ENCODE data around the gene PCCA. TPM values are rescaled to one million over a fixed set of nuclear protein-coding genes. Genes with fewer than 3 reads are reported as not detected.
"Not testable (repeated sequence)": the region's sequence is repeated elsewhere in the genome, so short reads cannot be mapped to it uniquely, and the experiment has no call there.

Gene PCCA
- polyA plus RNA-seq, 2 of the 4 experiments (the other 2 are of a cell fraction), result 13.2 to 13.7 TPM

- no peaks in the 10 kb centered on the region for H3K9me3 ChIP-seq
- H3K4me2 ChIP-seq, result no peak overlapping the region
- H3K4me1 ChIP-seq, result peaks cover 6% of the 10 kb centered on the region; the same call in 1 of the 3 replicates
- no peak for FAIRE-seq
- ChIA-PET POLR2A (no interaction called here), CTCF (interaction anchor here (0.7 to 1.2 kb wide), 2 partner anchors 13 to 239 kb away, joined by 4 to 5 read pairs; no protein-coding TSS in a partner anchor)
- H3K27ac ChIP-seq, result no peak overlapping the region
- H3K4me3 ChIP-seq, result no peak overlapping the region
- DNase-seq (ENCODE audit: low read depth in 1 of 2, low spot score in 1 of 2), result no peak
- no peak for TF ChIP-seq USF2 (IDR thresholded peaks at IDR 0.05)
- TF ChIP-seq CHD4 (IDR thresholded peaks at IDR 0.05; ENCODE audit: borderline replicate concordance), result no peak
- TF ChIP-seq EHMT2 (IDR thresholded peaks at IDR 0.05; ENCODE audit: low read depth), result no peak
- TF ChIP-seq HEYL (CRISPR knock-in tag; IDR thresholded peaks at IDR 0.05), result no peak
- no peak for TF ChIP-seq HDAC2 (IDR thresholded peaks at IDR 0.05)
- no peak for TF ChIP-seq ZFP36 (IDR thresholded peaks at IDR 0.05; ENCODE audit: borderline replicate concordance, partially characterized antibody)
- TF ChIP-seq JUN (IDR thresholded peaks at IDR 0.05), result no peak
- no peak for TF ChIP-seq EP300 (IDR thresholded peaks at IDR 0.05)
- TF ChIP-seq ATOH8 (CRISPR knock-in tag; IDR thresholded peaks at IDR 0.05; ENCODE audit: low read depth), result no peak
- no peak for TF ChIP-seq ZNF302 (CRISPR knock-in tag; IDR thresholded peaks at IDR 0.05)
- TF ChIP-seq E2F6 (IDR thresholded peaks at IDR 0.05; ENCODE audit: borderline replicate concordance, low read depth), result no peak
- no peak for TF ChIP-seq CBX2 (IDR thresholded peaks at IDR 0.05; ENCODE audit: borderline replicate concordance, low read depth)
- TF ChIP-seq NPAS2 (CRISPR knock-in tag; IDR thresholded peaks at IDR 0.05; ENCODE audit: borderline replicate concordance), result no peak
- TF ChIP-seq KDM5A (IDR thresholded peaks at IDR 0.05), result no peak
- no peak for ATAC-seq
- 79% methylated on average over 2 of the region's 2 CpGs for whole genome bisulfite sequencing (ENCODE audit: missing lambda C conversion rate)
Measured at GRCh38 chr13:100221166-100221565, 132.3 kb downstream of the PCCA start.

GRCh38 chr13:100223966-100224530 lies 135.2 kb downstream of the PCCA start:
- H3K9me3 ChIP-seq; FAIRE-seq; POLR2A ChIA-PET; H3K4me2 ChIP-seq; H3K4me3 ChIP-seq; ATAC-seq; DNase-seq (ENCODE audit: low read depth in 1 of 2, low spot score in 1 of 2); H3K27ac ChIP-seq; H3K4me1 ChIP-seq: not testable (repeated sequence)
- WGBS (ENCODE audit: missing lambda C conversion rate), result no CpG with 5 or more reads among the region's 30 CpGs
- CTCF ChIA-PET, result interaction anchor here (0.6 kb wide), 2 partner anchors 11 to 330 kb away, joined by 3 to 4 read pairs; no protein-coding TSS in a partner anchor

GRCh38 chr13:100229603-100230002 lies 140.7 kb downstream of the PCCA start:
- ChIA-PET POLR2A (no interaction called here), CTCF (no interaction called here)
- H3K9me3 ChIP-seq, result no peaks in the 10 kb centered on the region
- H3K4me1 ChIP-seq, result peaks cover 24% of the 10 kb centered on the region
- TF ChIP-seq CHD4 (IDR thresholded peaks at IDR 0.05; ENCODE audit: borderline replicate concordance) (no peak), CHD2 (IDR thresholded peaks at IDR 0.05; ENCODE audit: low read length, partially characterized antibody) (no peak), KDM5A (IDR thresholded peaks at IDR 0.05) (no peak), BHLHE40 (IDR thresholded peaks at IDR 0.05; ENCODE audit: low read depth, low read length) (no peak), POLR2AphosphoS2 (conservative IDR thresholded peaks at IDR 0.05; ENCODE audit: low read length) (no peak), USF2 (IDR thresholded peaks at IDR 0.05) (no peak), RNF2 (IDR thresholded peaks at IDR 0.05; ENCODE audit: borderline replicate concordance, low read depth) (no peak), HOXB5 (CRISPR knock-in tag; IDR thresholded peaks at IDR 0.05) (no peak), POLR2A (IDR thresholded peaks at IDR 0.05; ENCODE audit: low read length) (no peak), RCOR1 (IDR thresholded peaks at IDR 0.05; ENCODE audit: low read depth, low read length) (no peak), ESRRA (IDR thresholded peaks at IDR 0.05; ENCODE audit: borderline replicate concordance, low read length) (no peak), ATOH8 (CRISPR knock-in tag; IDR thresholded peaks at IDR 0.05; ENCODE audit: low read depth) (no peak), TFCP2L1 (CRISPR knock-in tag; IDR thresholded peaks at IDR 0.05) (no peak), CBX8 (IDR thresholded peaks at IDR 0.05) (no peak), HDAC2 (IDR thresholded peaks at IDR 0.05) (no peak), KDM1A (IDR thresholded peaks at IDR 0.05; ENCODE audit: low read depth) (no peak), FOXS1 (CRISPR knock-in tag; IDR thresholded peaks at IDR 0.05) (no peak), ZC3H11A (IDR thresholded peaks at IDR 0.05) (no peak), FOSL2 (IDR thresholded peaks at IDR 0.05) (no peak), FOSL2 (CRISPR knock-in tag; IDR thresholded peaks at IDR 0.05) (no peak)
- no peak overlapping the region for H3K4me3 ChIP-seq
- no peak overlapping the region for H3K4me2 ChIP-seq
- DNase-seq (ENCODE audit: low read depth in 1 of 2, low spot score in 1 of 2) (no peak), ATAC-seq (no peak), FAIRE-seq (no peak)
- peak overlapping the region in 1 of 2 experiments; percentile 55; a peak in 1 of 6 replicates for H3K27ac ChIP-seq
- WGBS (ENCODE audit: missing lambda C conversion rate), result 76% methylated on average over 7 of the region's 7 CpGs

All from A549 (cell line).